ENCODE data around the gene ORAI3. TPM values are rescaled to one million over a fixed set of nuclear protein-coding genes. Genes with fewer than 3 reads are reported as not detected.

Gene ORAI3
- total RNA-seq, 1 donor from 2014 or later: 24.8 TPM

- peak; percentile 96 for DNase-seq (ENCODE audit: low read depth in 2 of 2)
These were observed 805 bp upstream of the ORAI3 start for GRCh38 chr16:30947859-30948666.

GRCh38 chr16:30949650-30950515 lies 1.0 kb downstream of the ORAI3 start:
- DNase-seq (ENCODE audit: low read depth in 2 of 2): peak; percentile 54 to 74

GRCh38 chr16:30950516-30951065 lies 1.7 kb downstream of the ORAI3 start:
- no peak for DNase-seq (ENCODE audit: low read depth in 2 of 2)

GRCh38 chr16:30951193-30951592 lies 2.3 kb downstream of the ORAI3 start:
- no peak for DNase-seq (ENCODE audit: low read depth in 2 of 2)

GRCh38 chr16:30951750-30952149 lies 2.9 kb downstream of the ORAI3 start:
- peak in 1 of 2 donors; percentile 34 for DNase-seq (ENCODE audit: low read depth in 2 of 2)

- DNase-seq (ENCODE audit: low read depth in 2 of 2): no peak
These were observed 4.2 kb downstream of the ORAI3 start for GRCh38 chr16:30953111-30953510.

GRCh38 chr16:30953511-30954124 lies 4.8 kb downstream of the ORAI3 start:
- DNase-seq (ENCODE audit: low read depth in 2 of 2): peak; percentile 85 to 86

GRCh38 chr16:30954993-30955392 lies 6.1 kb downstream of the ORAI3 start:
- DNase-seq (ENCODE audit: low read depth in 2 of 2): no peak

- peak; percentile 89 to 90 for DNase-seq (ENCODE audit: low read depth in 2 of 2)
These were observed 8.0 kb downstream of the ORAI3 start for GRCh38 chr16:30956601-30957455.

- DNase-seq (ENCODE audit: low read depth in 2 of 2): peak; percentile 98 to 99
These were observed 8.7 kb downstream of the ORAI3 start, which contains the start of gene SETD1A for GRCh38 chr16:30957456-30958174. Gene SETD1A (plus strand): TSS chr16:30957754. CDS start chr16:30958732, 978 bp downstream.

- DNase-seq (ENCODE audit: low read depth in 2 of 2): peak; percentile 54 to 57
These were observed 9.6 kb downstream of the ORAI3 start for GRCh38 chr16:30958175-30959079.

GRCh38 chr16:30961384-30961783 lies 12.5 kb downstream of the ORAI3 start:
- no peak for DNase-seq (ENCODE audit: low read depth in 2 of 2)

- no peak for DNase-seq (ENCODE audit: low read depth in 2 of 2)
These were observed 15.2 kb downstream of the ORAI3 start for GRCh38 chr16:30963925-30964511.

- DNase-seq (ENCODE audit: low read depth in 2 of 2): no peak
These were observed 15.8 kb downstream of the ORAI3 start for GRCh38 chr16:30964574-30965226.

- no peak for DNase-seq (ENCODE audit: low read depth in 2 of 2)
These were observed 16.6 kb downstream of the ORAI3 start for GRCh38 chr16:30965436-30965835.

GRCh38 chr16:30966033-30966619 lies 17.3 kb downstream of the ORAI3 start:
- no peak for DNase-seq (ENCODE audit: low read depth in 2 of 2)

GRCh38 chr16:30967795-30968194 lies 18.9 kb downstream of the ORAI3 start:
- DNase-seq (ENCODE audit: low read depth in 2 of 2): no peak

Measured in lung microvascular endothelial cell (primary cell).